Measurements from ENCODE around the gene COL5A1.
"Not testable (repeated sequence)": the region's sequence is repeated elsewhere in the genome, so short reads cannot be mapped to it uniquely, and the experiment has no call there.

Gene COL5A1

GRCh38 chr9:134679616-134680392 is 38.2 kb downstream of the COL5A1 start:
- DNase-seq: no peak

GRCh38 chr9:134680393-134681060 is 38.9 kb downstream of the COL5A1 start:
- no peak for DNase-seq

GRCh38 chr9:134681061-134681661 is 39.6 kb downstream of the COL5A1 start:
- DNase-seq: no peak

GRCh38 chr9:134682026-134682425 is 40.4 kb downstream of the COL5A1 start:
- no peak for DNase-seq

GRCh38 chr9:134682651-134683364 is 41.2 kb downstream of the COL5A1 start:
- no peak for DNase-seq

GRCh38 chr9:134683714-134684374 is 42.2 kb downstream of the COL5A1 start:
- no peak for DNase-seq

GRCh38 chr9:134684375-134684723 is 42.7 kb downstream of the COL5A1 start:
- no peak for DNase-seq

- not testable (repeated sequence) for DNase-seq
Measured at GRCh38 chr9:134684941-134685340, 43.3 kb downstream of the COL5A1 start.

- DNase-seq: no peak
Measured at GRCh38 chr9:134685784-134686183, 44.2 kb downstream of the COL5A1 start.

- no peak for DNase-seq
Measured at GRCh38 chr9:134686896-134687295, 45.3 kb downstream of the COL5A1 start.

- DNase-seq: no peak
Measured at GRCh38 chr9:134687556-134687955, 46.0 kb downstream of the COL5A1 start.

GRCh38 chr9:134688231-134688630 is 46.6 kb downstream of the COL5A1 start:
- DNase-seq: no peak

GRCh38 chr9:134688661-134689320 is 47.2 kb downstream of the COL5A1 start:
- DNase-seq: no peak

- peak; percentile 44 for DNase-seq
Measured at GRCh38 chr9:134689321-134690181, 47.9 kb downstream of the COL5A1 start.

- no peak for DNase-seq
Measured at GRCh38 chr9:134690301-134690751, 48.7 kb downstream of the COL5A1 start.

GRCh38 chr9:134690946-134691694 is 49.5 kb downstream of the COL5A1 start:
- DNase-seq: no peak

GRCh38 chr9:134691695-134692572 is 50.3 kb downstream of the COL5A1 start:
- no peak for DNase-seq

- DNase-seq: no peak
Measured at GRCh38 chr9:134692573-134692860, 50.9 kb downstream of the COL5A1 start.

- DNase-seq: no peak
Measured at GRCh38 chr9:134693011-134693410, 51.4 kb downstream of the COL5A1 start.

All from activated CD4-positive, CD25-positive, alpha-beta regulatory T cell treated with anti-CD3 and anti-CD28 coated beads, Interleukin-2, amount 50 U/mL, for 72 hours (primary cell).